HFF-Myc (cell line): ENCODE results near the gene SH3TC1.

Experiments used
- DNase-seq: peaks from one replicate; pipeline ENCODE4 v3.0.0-alpha.2; 2011; ENCODE audit warnings: low read depth; ENCODE audit errors: extremely low read depth
- H3K4me3 ChIP-seq: replicated peaks from 2 replicates; pipeline ENCODE4 v1.5.1; 2011; ENCODE audit warnings: low read depth, mild to moderate bottlenecking, control low read depth, low read length
- TF ChIP-seq, protein P1 (sequence below): IDR thresholded peaks from 2 replicates; pipeline ENCODE4 v1.5.1; 2012; ENCODE audit warnings: mild to moderate bottlenecking, low read depth, low read length, control low read depth; ENCODE audit errors: missing control alignments

SH3TC1 gene

DNA sequence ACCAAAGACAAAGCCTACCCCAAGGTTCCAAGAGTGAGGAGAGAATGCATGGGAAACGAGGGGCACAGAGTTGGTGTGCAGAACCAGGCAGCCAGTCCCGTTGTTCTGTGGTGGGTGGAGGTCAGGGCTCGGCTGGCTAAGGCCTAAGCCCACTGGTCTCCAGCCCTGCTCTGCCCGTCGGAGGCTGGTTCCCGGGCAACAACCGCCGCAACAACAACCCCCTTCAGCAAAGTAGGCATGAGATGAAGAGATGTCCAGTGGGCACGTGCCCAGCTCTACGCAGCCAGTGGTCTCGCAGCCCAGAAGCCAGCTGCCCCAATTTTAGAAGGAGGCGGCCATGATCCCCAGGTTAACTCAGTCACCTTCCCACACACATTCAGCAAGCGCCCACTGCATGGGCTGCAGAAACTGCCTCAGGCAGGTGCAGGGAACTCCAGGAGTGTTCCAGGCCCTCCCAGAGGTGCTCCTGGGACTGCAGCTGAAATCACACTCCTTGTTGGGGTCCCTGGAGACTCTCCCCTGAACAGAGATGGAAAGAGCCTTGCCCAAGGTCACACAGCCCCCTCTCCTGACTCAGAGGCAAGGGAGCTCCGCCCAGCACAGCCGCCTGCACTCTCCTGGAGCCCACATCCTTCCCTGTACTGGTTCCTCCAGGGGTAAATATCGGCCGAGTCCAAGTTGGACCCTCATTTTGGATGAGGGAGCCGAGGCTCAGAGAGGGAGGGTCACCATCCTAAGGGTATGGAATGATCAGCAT is 45.1 kb downstream of the SH3TC1 start:
- no peak overlapping the region for H3K4me3 ChIP-seq
- TF ChIP-seq, protein P1, sequence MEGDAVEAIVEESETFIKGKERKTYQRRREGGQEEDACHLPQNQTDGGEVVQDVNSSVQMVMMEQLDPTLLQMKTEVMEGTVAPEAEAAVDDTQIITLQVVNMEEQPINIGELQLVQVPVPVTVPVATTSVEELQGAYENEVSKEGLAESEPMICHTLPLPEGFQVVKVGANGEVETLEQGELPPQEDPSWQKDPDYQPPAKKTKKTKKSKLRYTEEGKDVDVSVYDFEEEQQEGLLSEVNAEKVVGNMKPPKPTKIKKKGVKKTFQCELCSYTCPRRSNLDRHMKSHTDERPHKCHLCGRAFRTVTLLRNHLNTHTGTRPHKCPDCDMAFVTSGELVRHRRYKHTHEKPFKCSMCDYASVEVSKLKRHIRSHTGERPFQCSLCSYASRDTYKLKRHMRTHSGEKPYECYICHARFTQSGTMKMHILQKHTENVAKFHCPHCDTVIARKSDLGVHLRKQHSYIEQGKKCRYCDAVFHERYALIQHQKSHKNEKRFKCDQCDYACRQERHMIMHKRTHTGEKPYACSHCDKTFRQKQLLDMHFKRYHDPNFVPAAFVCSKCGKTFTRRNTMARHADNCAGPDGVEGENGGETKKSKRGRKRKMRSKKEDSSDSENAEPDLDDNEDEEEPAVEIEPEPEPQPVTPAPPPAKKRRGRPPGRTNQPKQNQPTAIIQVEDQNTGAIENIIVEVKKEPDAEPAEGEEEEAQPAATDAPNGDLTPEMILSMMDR = no peak

DNA sequence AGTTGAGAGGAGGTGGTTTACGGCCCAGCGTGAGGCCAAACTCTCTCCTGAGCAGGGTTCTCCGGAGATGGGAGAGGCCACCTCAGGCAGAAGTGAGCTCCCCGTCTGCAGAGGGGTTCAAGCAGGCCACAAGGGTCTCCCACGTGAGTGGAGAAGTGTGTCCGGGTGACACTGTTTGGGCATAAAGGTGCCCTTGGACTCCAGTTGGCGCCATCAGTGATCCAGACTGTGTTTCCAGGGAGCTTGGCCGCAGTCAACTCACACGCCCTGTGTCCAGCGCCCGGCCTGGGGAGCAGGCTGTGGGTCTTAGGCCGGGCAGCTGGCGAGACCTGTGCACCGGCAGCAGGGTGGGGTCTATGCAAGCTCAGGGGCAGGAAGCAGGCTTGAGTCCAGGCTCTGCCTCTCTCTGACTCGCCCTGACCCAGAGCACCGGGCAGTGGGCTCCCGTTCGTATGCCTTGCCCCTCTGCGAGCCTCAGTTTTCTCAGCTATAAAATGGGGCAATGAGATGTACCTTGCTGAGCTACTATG is 45.9 kb downstream of the SH3TC1 start:
- TF ChIP-seq, protein P1 = no peak
- H3K4me3 ChIP-seq = no peak overlapping the region
- DNase-seq = no peak

More for the DNA sequence above, 45.1 kb downstream of the SH3TC1 start:
- DNase-seq = no peak

GRCh38 chr4:8245884-8246833 is 47.1 kb downstream of the SH3TC1 start:
- TF ChIP-seq, protein P1 = no peak
- H3K4me3 ChIP-seq = no peak overlapping the region
- DNase-seq = no peak

- TF ChIP-seq, protein P1 = no peak
- H3K4me3 ChIP-seq = no peak overlapping the region
- no peak for DNase-seq
Observed at GRCh38 chr4:8247047-8247930, 48.2 kb downstream of the SH3TC1 start.

GRCh38 chr4:8248091-8248490 is 49.0 kb downstream of the SH3TC1 start:
- no peak overlapping the region for H3K4me3 ChIP-seq
- no peak for DNase-seq
- TF ChIP-seq, protein P1 = no peak

DNA sequence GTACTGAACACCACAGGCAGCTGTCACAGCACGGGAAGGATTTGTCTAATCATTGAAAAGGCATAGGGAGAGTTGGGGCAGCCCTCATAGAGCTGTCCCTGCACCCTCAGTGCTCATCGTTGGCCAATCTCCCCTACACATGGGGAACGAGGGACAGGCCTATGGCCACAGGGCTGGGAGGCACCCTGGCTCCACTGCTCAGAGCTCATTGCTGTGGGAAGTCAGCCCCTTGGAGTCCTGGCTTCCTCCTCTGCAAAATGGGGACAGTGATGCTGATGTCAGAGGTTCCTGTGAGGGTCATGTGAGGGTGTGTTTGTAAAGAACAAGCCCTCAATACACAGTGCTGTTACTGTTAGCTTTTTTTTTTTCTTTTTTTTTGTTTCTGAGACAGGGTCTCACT is 51.1 kb downstream of the SH3TC1 start:
- TF ChIP-seq, protein P1 = no peak
- DNase-seq = no peak
- H3K4me3 ChIP-seq = no peak overlapping the region
